Measurements from ENCODE around the gene CEP295NL. TPM values are rescaled to one million over a fixed set of nuclear protein-coding genes. Genes with fewer than 3 reads are reported as not detected.

Gene CEP295NL
- total and polyA plus RNA-seq, 2 of the 13 experiments (the other 11 are each of a cell fraction or from before 2014, with no cell fraction given), result not detected

DNA sequence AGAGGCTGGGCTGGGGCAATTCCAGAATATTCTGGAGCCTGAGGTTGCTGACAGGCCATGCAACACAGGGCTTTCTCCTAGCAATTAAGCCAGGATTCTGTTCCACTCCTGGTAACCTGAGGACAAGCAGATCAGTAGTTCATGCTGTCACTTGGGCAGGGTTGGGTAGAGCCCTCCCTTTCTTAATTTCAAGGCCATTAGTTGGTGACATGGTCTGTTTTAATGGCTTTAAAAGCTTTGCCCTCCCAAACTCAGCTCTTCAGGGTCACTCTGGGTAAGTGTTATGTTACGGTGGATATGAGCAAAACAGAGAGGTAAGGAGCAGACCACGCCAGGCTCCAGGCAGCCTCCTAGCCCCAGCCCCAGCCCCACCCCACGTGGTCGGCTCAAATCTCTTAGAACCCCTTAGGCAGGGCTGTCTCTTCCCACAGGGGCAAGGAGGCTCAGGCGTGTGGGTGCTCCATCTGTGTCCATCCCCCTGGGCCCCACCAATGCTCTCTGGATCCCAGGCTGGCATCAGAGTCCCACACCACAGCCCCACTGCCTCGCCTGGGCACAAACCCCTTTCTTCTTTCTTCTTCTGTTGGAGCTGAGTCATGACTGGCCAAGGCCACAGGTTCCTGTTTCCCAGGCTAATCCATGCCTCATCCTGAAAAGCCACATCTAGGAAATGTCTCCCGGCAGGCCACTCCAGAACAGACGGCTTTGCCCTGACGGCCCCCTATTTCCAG, 27.5 kb downstream of the CEP295NL start:
- intact Hi-C loops (cut with micrococcal nuclease; ENCODE audit: unreplicated experiment), result no loop called here
- 92% methylated on average over 9 of the region's 9 CpGs for WGBS (ENCODE audit: low lambda C conversion rate)
- H3K27ac ChIP-seq (ENCODE audit: extremely low read length, insufficient read depth, low read length), result no peak overlapping the region
- no peaks in the 10 kb centered on the region for H3K27me3 ChIP-seq (ENCODE audit: control insufficient read depth in 1 of 2, insufficient read depth in 2 of 2, low read length in 2 of 2)
- DNase-seq (ENCODE audit: low spot score) (no peak), FAIRE-seq (no peak), ATAC-seq (no peak)
- no peak overlapping the region for H3K4me3 ChIP-seq (replicated peaks in 1 of 3; ENCODE audit: insufficient read depth in 1 of 3, low read depth in 2 of 3, low read length in 3 of 3)
- H3K36me3 ChIP-seq (replicated peaks in 1 of 2; ENCODE audit: control insufficient read depth in 1 of 2, insufficient read depth in 2 of 2, low read length in 2 of 2), result 0 out of 5 replicates have a peak, but pooled peaks cover 2 to 13% of the 10 kb centered on the region in 2 experiments
- in situ Hi-C loops (cut with HindIII; ENCODE audit: extremely low pct_ligation_motif_present, low pct_unique_long_range_greater_than_20kb), result no loop called here
- CTCF ChIA-PET (ENCODE audit: low intra/inter-chr PET ratio, low total read pairs), result no interaction called here
- no peaks in the 10 kb centered on the region for H3K9me3 ChIP-seq (ENCODE audit: low read length)
- no peaks in the 10 kb centered on the region for H3K4me1 ChIP-seq (ENCODE audit: insufficient read depth, low read length)
- no peak overlapping the region for H3K9ac ChIP-seq (ENCODE audit: insufficient read depth, low read depth, low read length)
- no peak overlapping the region for H3K4me2 ChIP-seq (ENCODE audit: low read depth, low read length)
- no peaks in the 10 kb centered on the region for H3K79me2 ChIP-seq (ENCODE audit: insufficient read depth, low read length)
- no TSS peak for BruUV-seq (replicated peaks)
- H4K20me1 ChIP-seq (ENCODE audit: insufficient read depth, low read length), result no peaks in the 10 kb centered on the region
- POLR2A ChIA-PET, result interaction anchor here (1.0 to 1.7 kb wide), 2 partner anchors 10 to 105 kb away, joined by 3 read pairs; partner anchors contain the start of gene LGALS3BP
- H2AFZ ChIP-seq (ENCODE audit: low read length), result no peak overlapping the region
- TF ChIP-seq ZNF703 (CRISPR knock-in tag; IDR thresholded peaks at IDR 0.05; ENCODE audit: borderline replicate concordance) (no peak), TRIM24 (CRISPR knock-in tag; IDR thresholded peaks at IDR 0.05) (no peak), ELF3 (CRISPR knock-in tag; IDR thresholded peaks at IDR 0.05) (no peak), MEIS2 (CRISPR knock-in tag; IDR thresholded peaks at IDR 0.05) (no peak), ZNF260 (CRISPR knock-in tag; IDR thresholded peaks at IDR 0.05; ENCODE audit: borderline replicate concordance, low read depth) (no peak), ARNT (IDR thresholded peaks at IDR 0.05) (no peak), ZBTB38 (CRISPR knock-in tag; IDR thresholded peaks at IDR 0.05) (no peak), ZNF781 (CRISPR knock-in tag; IDR thresholded peaks at IDR 0.05; ENCODE audit: borderline replicate concordance, not compliant biosample characterization) (no peak)
- TF ChIP-seq, protein P1, sequence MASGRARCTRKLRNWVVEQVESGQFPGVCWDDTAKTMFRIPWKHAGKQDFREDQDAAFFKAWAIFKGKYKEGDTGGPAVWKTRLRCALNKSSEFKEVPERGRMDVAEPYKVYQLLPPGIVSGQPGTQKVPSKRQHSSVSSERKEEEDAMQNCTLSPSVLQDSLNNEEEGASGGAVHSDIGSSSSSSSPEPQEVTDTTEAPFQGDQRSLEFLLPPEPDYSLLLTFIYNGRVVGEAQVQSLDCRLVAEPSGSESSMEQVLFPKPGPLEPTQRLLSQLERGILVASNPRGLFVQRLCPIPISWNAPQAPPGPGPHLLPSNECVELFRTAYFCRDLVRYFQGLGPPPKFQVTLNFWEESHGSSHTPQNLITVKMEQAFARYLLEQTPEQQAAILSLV (CRISPR knock-in tag; IDR thresholded peaks at IDR 0.05; ENCODE audit: borderline replicate concordance), result no peak
- TF ChIP-seq, protein P2, sequence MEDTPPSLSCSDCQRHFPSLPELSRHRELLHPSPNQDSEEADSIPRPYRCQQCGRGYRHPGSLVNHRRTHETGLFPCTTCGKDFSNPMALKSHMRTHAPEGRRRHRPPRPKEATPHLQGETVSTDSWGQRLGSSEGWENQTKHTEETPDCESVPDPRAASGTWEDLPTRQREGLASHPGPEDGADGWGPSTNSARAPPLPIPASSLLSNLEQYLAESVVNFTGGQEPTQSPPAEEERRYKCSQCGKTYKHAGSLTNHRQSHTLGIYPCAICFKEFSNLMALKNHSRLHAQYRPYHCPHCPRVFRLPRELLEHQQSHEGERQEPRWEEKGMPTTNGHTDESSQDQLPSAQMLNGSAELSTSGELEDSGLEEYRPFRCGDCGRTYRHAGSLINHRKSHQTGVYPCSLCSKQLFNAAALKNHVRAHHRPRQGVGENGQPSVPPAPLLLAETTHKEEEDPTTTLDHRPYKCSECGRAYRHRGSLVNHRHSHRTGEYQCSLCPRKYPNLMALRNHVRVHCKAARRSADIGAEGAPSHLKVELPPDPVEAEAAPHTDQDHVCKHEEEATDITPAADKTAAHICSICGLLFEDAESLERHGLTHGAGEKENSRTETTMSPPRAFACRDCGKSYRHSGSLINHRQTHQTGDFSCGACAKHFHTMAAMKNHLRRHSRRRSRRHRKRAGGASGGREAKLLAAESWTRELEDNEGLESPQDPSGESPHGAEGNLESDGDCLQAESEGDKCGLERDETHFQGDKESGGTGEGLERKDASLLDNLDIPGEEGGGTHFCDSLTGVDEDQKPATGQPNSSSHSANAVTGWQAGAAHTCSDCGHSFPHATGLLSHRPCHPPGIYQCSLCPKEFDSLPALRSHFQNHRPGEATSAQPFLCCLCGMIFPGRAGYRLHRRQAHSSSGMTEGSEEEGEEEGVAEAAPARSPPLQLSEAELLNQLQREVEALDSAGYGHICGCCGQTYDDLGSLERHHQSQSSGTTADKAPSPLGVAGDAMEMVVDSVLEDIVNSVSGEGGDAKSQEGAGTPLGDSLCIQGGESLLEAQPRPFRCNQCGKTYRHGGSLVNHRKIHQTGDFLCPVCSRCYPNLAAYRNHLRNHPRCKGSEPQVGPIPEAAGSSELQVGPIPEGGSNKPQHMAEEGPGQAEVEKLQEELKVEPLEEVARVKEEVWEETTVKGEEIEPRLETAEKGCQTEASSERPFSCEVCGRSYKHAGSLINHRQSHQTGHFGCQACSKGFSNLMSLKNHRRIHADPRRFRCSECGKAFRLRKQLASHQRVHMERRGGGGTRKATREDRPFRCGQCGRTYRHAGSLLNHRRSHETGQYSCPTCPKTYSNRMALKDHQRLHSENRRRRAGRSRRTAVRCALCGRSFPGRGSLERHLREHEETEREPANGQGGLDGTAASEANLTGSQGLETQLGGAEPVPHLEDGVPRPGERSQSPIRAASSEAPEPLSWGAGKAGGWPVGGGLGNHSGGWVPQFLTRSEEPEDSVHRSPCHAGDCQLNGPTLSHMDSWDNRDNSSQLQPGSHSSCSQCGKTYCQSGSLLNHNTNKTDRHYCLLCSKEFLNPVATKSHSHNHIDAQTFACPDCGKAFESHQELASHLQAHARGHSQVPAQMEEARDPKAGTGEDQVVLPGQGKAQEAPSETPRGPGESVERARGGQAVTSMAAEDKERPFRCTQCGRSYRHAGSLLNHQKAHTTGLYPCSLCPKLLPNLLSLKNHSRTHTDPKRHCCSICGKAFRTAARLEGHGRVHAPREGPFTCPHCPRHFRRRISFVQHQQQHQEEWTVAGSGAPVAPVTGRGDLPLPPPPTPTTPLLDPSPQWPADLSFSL (CRISPR knock-in tag; IDR thresholded peaks at IDR 0.05), result no peak
- TF ChIP-seq, protein P3, sequence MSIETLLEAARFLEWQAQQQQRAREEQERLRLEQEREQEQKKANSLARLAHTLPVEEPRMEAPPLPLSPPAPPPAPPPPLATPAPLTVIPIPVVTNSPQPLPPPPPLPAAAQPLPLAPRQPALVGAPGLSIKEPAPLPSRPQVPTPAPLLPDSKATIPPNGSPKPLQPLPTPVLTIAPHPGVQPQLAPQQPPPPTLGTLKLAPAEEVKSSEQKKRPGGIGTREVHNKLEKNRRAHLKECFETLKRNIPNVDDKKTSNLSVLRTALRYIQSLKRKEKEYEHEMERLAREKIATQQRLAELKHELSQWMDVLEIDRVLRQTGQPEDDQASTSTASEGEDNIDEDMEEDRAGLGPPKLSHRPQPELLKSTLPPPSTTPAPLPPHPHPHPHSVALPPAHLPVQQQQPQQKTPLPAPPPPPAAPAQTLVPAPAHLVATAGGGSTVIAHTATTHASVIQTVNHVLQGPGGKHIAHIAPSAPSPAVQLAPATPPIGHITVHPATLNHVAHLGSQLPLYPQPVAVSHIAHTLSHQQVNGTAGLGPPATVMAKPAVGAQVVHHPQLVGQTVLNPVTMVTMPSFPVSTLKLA (IDR thresholded peaks at IDR 0.05), result no peak
- TF ChIP-seq, protein P4, sequence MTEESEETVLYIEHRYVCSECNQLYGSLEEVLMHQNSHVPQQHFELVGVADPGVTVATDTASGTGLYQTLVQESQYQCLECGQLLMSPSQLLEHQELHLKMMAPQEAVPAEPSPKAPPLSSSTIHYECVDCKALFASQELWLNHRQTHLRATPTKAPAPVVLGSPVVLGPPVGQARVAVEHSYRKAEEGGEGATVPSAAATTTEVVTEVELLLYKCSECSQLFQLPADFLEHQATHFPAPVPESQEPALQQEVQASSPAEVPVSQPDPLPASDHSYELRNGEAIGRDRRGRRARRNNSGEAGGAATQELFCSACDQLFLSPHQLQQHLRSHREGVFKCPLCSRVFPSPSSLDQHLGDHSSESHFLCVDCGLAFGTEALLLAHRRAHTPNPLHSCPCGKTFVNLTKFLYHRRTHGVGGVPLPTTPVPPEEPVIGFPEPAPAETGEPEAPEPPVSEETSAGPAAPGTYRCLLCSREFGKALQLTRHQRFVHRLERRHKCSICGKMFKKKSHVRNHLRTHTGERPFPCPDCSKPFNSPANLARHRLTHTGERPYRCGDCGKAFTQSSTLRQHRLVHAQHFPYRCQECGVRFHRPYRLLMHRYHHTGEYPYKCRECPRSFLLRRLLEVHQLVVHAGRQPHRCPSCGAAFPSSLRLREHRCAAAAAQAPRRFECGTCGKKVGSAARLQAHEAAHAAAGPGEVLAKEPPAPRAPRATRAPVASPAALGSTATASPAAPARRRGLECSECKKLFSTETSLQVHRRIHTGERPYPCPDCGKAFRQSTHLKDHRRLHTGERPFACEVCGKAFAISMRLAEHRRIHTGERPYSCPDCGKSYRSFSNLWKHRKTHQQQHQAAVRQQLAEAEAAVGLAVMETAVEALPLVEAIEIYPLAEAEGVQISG (CRISPR knock-in tag; IDR thresholded peaks at IDR 0.05), result no peak

All from HepG2 (cell line).